ENCODE measurements around the gene HMCN1.

The HMCN1 gene

GRCh38 chr1:185823467-185823866 lies 89.3 kb downstream of the HMCN1 start:
- H3K4me2 ChIP-seq (ENCODE audit: low read length) = no peak overlapping the region
- H3K79me2 ChIP-seq (ENCODE audit: insufficient read depth, low read length) = no peaks in the 10 kb centered on the region
- H3K36me3 ChIP-seq (ENCODE audit: insufficient read depth, low read length) = no peaks in the 10 kb centered on the region
- H4K20me1 ChIP-seq (ENCODE audit: insufficient read depth, low read length) = no peaks in the 10 kb centered on the region
- no peak overlapping the region for H3K9ac ChIP-seq (ENCODE audit: low read length)
- no peaks in the 10 kb centered on the region for H3K4me1 ChIP-seq (ENCODE audit: insufficient read depth, low read length, severe bottlenecking)
- no peaks in the 10 kb centered on the region for H3K27me3 ChIP-seq (ENCODE audit: insufficient read depth, low read length)
- H3K4me3 ChIP-seq (ENCODE audit: low read depth, low read length, poor library complexity, severe bottlenecking) = no peak overlapping the region
- H3K9me3 ChIP-seq (ENCODE audit: low read length) = no peaks in the 10 kb centered on the region
- no peak for TF ChIP-seq CTCF (IDR thresholded peaks at IDR 0.05; ENCODE audit: low read length)
- TF ChIP-seq EZH2 (IDR thresholded peaks at IDR 0.05; ENCODE audit: borderline replicate concordance, low read length) = no peak
- no peaks in the 10 kb centered on the region for H3F3A ChIP-seq (ENCODE audit: insufficient read depth, low read length)
- no peak overlapping the region for H2AFZ ChIP-seq (ENCODE audit: low read length)
- H3K27ac ChIP-seq (ENCODE audit: low read depth, low read length, poor library complexity, severe bottlenecking) = no peak overlapping the region
- no peaks in the 10 kb centered on the region for H3K9me2 ChIP-seq (ENCODE audit: low read depth, low read length)

- Histone ChIP-seq H3K9ac (ENCODE audit: low read length) (no peak overlapping the region), H3K27ac (ENCODE audit: low read depth, low read length, poor library complexity, severe bottlenecking) (no peak overlapping the region), H3K9me2 (ENCODE audit: low read depth, low read length) (no peaks in the 10 kb centered on the region), H3K79me2 (ENCODE audit: insufficient read depth, low read length) (no peaks in the 10 kb centered on the region), H3F3A (ENCODE audit: insufficient read depth, low read length) (no peaks in the 10 kb centered on the region), H3K4me2 (ENCODE audit: low read length) (no peak overlapping the region), H3K36me3 (ENCODE audit: insufficient read depth, low read length) (no peaks in the 10 kb centered on the region), H3K4me3 (ENCODE audit: low read depth, low read length, poor library complexity, severe bottlenecking) (no peak overlapping the region), H3K9me3 (ENCODE audit: low read length) (no peaks in the 10 kb centered on the region), H3K27me3 (ENCODE audit: insufficient read depth, low read length) (no peaks in the 10 kb centered on the region), H2AFZ (ENCODE audit: low read length) (no peak overlapping the region), H3K4me1 (ENCODE audit: insufficient read depth, low read length, severe bottlenecking) (no peaks in the 10 kb centered on the region), H4K20me1 (ENCODE audit: insufficient read depth, low read length) (no peaks in the 10 kb centered on the region)
- no peak for TF ChIP-seq EZH2 (IDR thresholded peaks at IDR 0.05; ENCODE audit: borderline replicate concordance, low read length)
- TF ChIP-seq CTCF (IDR thresholded peaks at IDR 0.05; ENCODE audit: low read length) = no peak
These were observed 89.9 kb downstream of the HMCN1 start for GRCh38 chr1:185824106-185824505.

- no peaks in the 10 kb centered on the region for H3K4me1 ChIP-seq (ENCODE audit: insufficient read depth, low read length, severe bottlenecking)
- H3K9ac ChIP-seq (ENCODE audit: low read length) = no peak overlapping the region
- TF ChIP-seq EZH2 (IDR thresholded peaks at IDR 0.05; ENCODE audit: borderline replicate concordance, low read length) = no peak
- TF ChIP-seq CTCF (IDR thresholded peaks at IDR 0.05; ENCODE audit: low read length) = no peak
- no peaks in the 10 kb centered on the region for H3K9me2 ChIP-seq (ENCODE audit: low read depth, low read length)
- no peaks in the 10 kb centered on the region for H3K9me3 ChIP-seq (ENCODE audit: low read length)
- no peak overlapping the region for H2AFZ ChIP-seq (ENCODE audit: low read length)
- no peak overlapping the region for H3K4me2 ChIP-seq (ENCODE audit: low read length)
- no peaks in the 10 kb centered on the region for H4K20me1 ChIP-seq (ENCODE audit: insufficient read depth, low read length)
- H3K4me3 ChIP-seq (ENCODE audit: low read depth, low read length, poor library complexity, severe bottlenecking) = no peak overlapping the region
- no peak overlapping the region for H3K27ac ChIP-seq (ENCODE audit: low read depth, low read length, poor library complexity, severe bottlenecking)
- no peaks in the 10 kb centered on the region for H3K79me2 ChIP-seq (ENCODE audit: insufficient read depth, low read length)
- no peaks in the 10 kb centered on the region for H3F3A ChIP-seq (ENCODE audit: insufficient read depth, low read length)
- no peaks in the 10 kb centered on the region for H3K27me3 ChIP-seq (ENCODE audit: insufficient read depth, low read length)
- H3K36me3 ChIP-seq (ENCODE audit: insufficient read depth, low read length) = no peaks in the 10 kb centered on the region
These were observed 91.4 kb downstream of the HMCN1 start for GRCh38 chr1:185825556-185825955.
